CD14-positive monocyte (primary cell): ENCODE data around the gene KCNT2. TPM values are rescaled to one million over a fixed set of nuclear protein-coding genes. Genes with fewer than 3 reads are reported as not detected.

Experiments used
- DNase-seq, 3 donors: peaks; one replicate each; pipeline ENCODE4 v3.0.0-alpha.2; 2011 to 2022
- H2AFZ ChIP-seq: 2 replicates; pipeline ENCODE4 v1.6.0; 2012; ENCODE audit warnings: mild to moderate bottlenecking, low read depth, low read length, inconsistent platforms; ENCODE audit not compliant: insufficient read depth, poor library complexity, severe bottlenecking
- H3K27ac ChIP-seq, 2 donors: 1 replicate in 1 of 2; 2 replicates in 1 of 2; pipeline ENCODE4 v1.5.1; 2012 to 2013; ENCODE audit warnings: low read length in 2 of 2, control low read depth in 1 of 2, inconsistent platforms in 1 of 2, low read depth in 1 of 2, mild to moderate bottlenecking in 1 of 2
- H3K27me3 ChIP-seq, 2 donors: one replicate each; pipeline versions ENCODE4 v1.6.0 to v1.6.1; 2011 to 2013; ENCODE audit warnings: low read length in 2 of 2; ENCODE audit not compliant: control insufficient read depth in 2 of 2, insufficient read depth in 2 of 2
- H3K36me3 ChIP-seq, 2 donors: replicated peaks in 1 of 2; 1 replicate in 1 of 2; 2 replicates in 1 of 2; pipeline versions ENCODE4 v1.5.1 to v1.6.1; 2012 to 2013; ENCODE audit warnings: low read length in 2 of 2, control low read depth in 1 of 2, inconsistent platforms in 1 of 2, mild to moderate bottlenecking in 1 of 2; ENCODE audit not compliant: insufficient read depth in 2 of 2, control insufficient read depth in 1 of 2
- H3K4me1 ChIP-seq, 2 donors: 1 replicate in 1 of 2; 2 replicates in 1 of 2; pipeline versions ENCODE4 v1.5.1 to v1.6.1; 2012 to 2013; ENCODE audit warnings: low read length in 2 of 2, control low read depth in 1 of 2, inconsistent platforms in 1 of 2, mild to moderate bottlenecking in 1 of 2, moderate library complexity in 1 of 2; ENCODE audit not compliant: insufficient read depth in 2 of 2, control insufficient read depth in 1 of 2
- H3K4me2 ChIP-seq: replicated peaks from 2 replicates; pipeline ENCODE3; 2012; ENCODE audit warnings: low read length, moderate library complexity, mild to moderate bottlenecking; ENCODE audit not compliant: poor library complexity, severe bottlenecking; ENCODE audit errors: extremely low read depth
- H3K4me3 ChIP-seq, 3 experiments: fragments of 200-600 bp in 1 of 3; sonication (generic) in 1 of 3; replicated peaks in 1 of 3; 1 replicate in 2 of 3; 2 replicates in 1 of 3; pipeline ENCODE4 v1.5.1; 2011 to 2013; ENCODE audit warnings: low read length in 3 of 3, mild to moderate bottlenecking in 3 of 3, control low read depth in 2 of 3, low read depth in 2 of 3, inconsistent platforms in 1 of 3, moderate library complexity in 1 of 3
- H3K79me2 ChIP-seq: 2 replicates; pipeline ENCODE4 v1.6.0; 2012; ENCODE audit warnings: mild to moderate bottlenecking, control low read depth, inconsistent platforms, low read length, moderate library complexity; ENCODE audit not compliant: insufficient read depth
- H3K9ac ChIP-seq: 2 replicates; pipeline ENCODE4 v1.6.0; 2017; ENCODE audit warnings: low read length, mild to moderate bottlenecking; ENCODE audit not compliant: insufficient read depth, poor library complexity, severe bottlenecking
- H3K9me3 ChIP-seq, 2 donors: replicated peaks in 1 of 2; 1 replicate in 1 of 2; 2 replicates in 1 of 2; pipeline versions ENCODE4 v1.5.1 to v1.6.1; 2012 to 2013; ENCODE audit warnings: low read length in 2 of 2, control low read depth in 1 of 2; ENCODE audit not compliant: control insufficient read depth in 1 of 2, insufficient read depth in 1 of 2
- H4K20me1 ChIP-seq: 2 replicates; pipeline ENCODE4 v1.6.0; 2012; ENCODE audit warnings: mild to moderate bottlenecking, low read length, control low read depth, moderate library complexity; ENCODE audit not compliant: insufficient read depth
- H3K27ac Mint-ChIP-seq, 7 donors: one replicate each; pipeline ENCODE4 v1.8.0; 2020; ENCODE audit warnings: mild to moderate bottlenecking in 7 of 7, mixed read lengths in 7 of 7, moderate library complexity in 6 of 7, inconsistent platforms in 2 of 7
- H3K27me3 Mint-ChIP-seq, 3 donors: one replicate each; pipeline ENCODE4 v1.8.0; 2021 to 2022; ENCODE audit warnings: low read depth in 3 of 3, mild to moderate bottlenecking in 3 of 3, mixed read lengths in 3 of 3, moderate library complexity in 3 of 3, inconsistent platforms in 1 of 3
- H3K36me3 Mint-ChIP-seq, 2 donors: one replicate each; pipeline ENCODE4 v1.8.0; 2020; ENCODE audit warnings: mixed read lengths in 2 of 2, inconsistent platforms in 1 of 2, mild to moderate bottlenecking in 1 of 2
- H3K4me1 Mint-ChIP-seq: one replicate; pipeline ENCODE4 v1.8.0; 2020; ENCODE audit warnings: mild to moderate bottlenecking, mixed read lengths
- H3K4me3 Mint-ChIP-seq, 2 donors: one replicate each; pipeline ENCODE4 v1.8.0; 2020; ENCODE audit warnings: mild to moderate bottlenecking in 2 of 2, mixed read lengths in 2 of 2, moderate library complexity in 1 of 2
- H3K9me3 Mint-ChIP-seq, 7 donors: one replicate each; pipeline ENCODE4 v1.8.0; 2020 to 2022; ENCODE audit warnings: mixed read lengths in 7 of 7, mild to moderate bottlenecking in 6 of 7, moderate library complexity in 6 of 7, inconsistent platforms in 2 of 7
- CTCF ChIP-seq: fragments of 200-600 bp; IDR thresholded peaks from one replicate; pipeline ENCODE4 v1.8.0; 2022; ENCODE audit warnings: antibody characterized with exemption, mild to moderate bottlenecking
- WGBS: methylation state at CpG from one replicate; pipeline ENCODE4 v1.1.5; 2013; ENCODE audit warnings: missing lambda C conversion rate; ENCODE audit not compliant: insufficient coverage; 5-methylcytosine and 5-hydroxymethylcytosine counted together
- intact Hi-C, 2 donors: fragments of 100-400 bp; cut with micrococcal nuclease; formaldehyde crosslinking; loops; one replicate each; pipeline versions ENCODE4 v1.15.0 to v1.15.1; 2023
- polyA minus RNA-seq: library from RNA; depleted of rRNA, polyadenylated mRNA; stranded (reverse); fragments of >200 nt; gene quantifications from 2 replicates; pipeline ENCODE4 v1.2.3, GENCODE V29; 2012
- polyA plus RNA-seq, 3 donors: library from polyadenylated mRNA; depleted of rRNA in 1 of 3; unstranded in 2 of 3; stranded (reverse) in 1 of 3; fragments of 300-500 nt in 2 of 3; fragments of >200 nt in 1 of 3; fragmentation: Illumina TruSeq in 2 of 3; gene quantifications; 1 replicate in 2 of 3; 2 replicates in 1 of 3; pipeline ENCODE4 v1.2.3, GENCODE V29; 2012 to 2021
- total RNA-seq, 12 experiments: library from RNA in 1 of 12; stranded (reverse) in 1 of 12; fragments of 120-200 nt in 1 of 12; gene quantifications; one replicate each; pipeline ENCODE4 v1.2.4 and lab custom pipeline; 2013 to 2026; ENCODE audit warnings: mixed read lengths in 6 of 12, inconsistent platforms in 1 of 12

KCNT2 gene
- total RNA-seq (2013), result not detected
- not detected for polyA plus RNA-seq
- not detected in 2 replicates for polyA minus RNA-seq
- 0 to 5.9 (median 0.08) reads per million in 11 experiments for total RNA-seq (lab: John Stamatoyannopoulos, UW)

- H3K27me3 ChIP-seq, result peaks cover 18 to 31% of the 10 kb centered on the region in 2 donors
- 0% methylated on average over 33 of the region's 43 CpGs for WGBS
- H4K20me1 ChIP-seq, result no peaks in the 10 kb centered on the region
- intact Hi-C loops, result no loop called here
- peaks cover 26 to 32% (median 29%) of the 10 kb centered on the region in 3 donors for H3K27me3 Mint-ChIP-seq
- H3K4me1 Mint-ChIP-seq, result peaks cover 10% of the 10 kb centered on the region
- peak within 1 kb of the TSS; percentile 46 for H3K4me2 ChIP-seq
- no peaks in the 10 kb centered on the region for H3K79me2 ChIP-seq
- no peaks in the 10 kb centered on the region for H3K36me3 ChIP-seq
- peak within 1 kb of the TSS; percentile 1 for H3K9ac ChIP-seq
- DNase-seq, result no peak
- peaks cover 2 to 10% (median 3%) of the 10 kb centered on the region in 7 donors for H3K9me3 Mint-ChIP-seq
- peak within 1 kb of the TSS in 1 of 3 experiments; percentile 44 for H3K4me3 ChIP-seq
- peaks cover 3 to 10% of the 10 kb centered on the region in 2 donors for H3K4me1 ChIP-seq
- no peak within 1 kb of the TSS for H3K27ac ChIP-seq
- peak within 1 kb of the TSS; percentile 20 to 85 for H3K4me3 Mint-ChIP-seq
- H3K27ac Mint-ChIP-seq, result no peak within 1 kb of the TSS
- H3K9me3 ChIP-seq, result peaks cover 0 to 15% of the 10 kb centered on the region in 2 donors
- no peak for TF ChIP-seq CTCF
- no peaks in the 10 kb centered on the region for H3K36me3 Mint-ChIP-seq
- peak within 1 kb of the TSS; percentile 51 for H2AFZ ChIP-seq
Observed at GRCh38 chr1:196608390-196609369, at the start of gene KCNT2. Gene KCNT2, minus strand, starts transcription at chr1:196608440. Its CDS starts 131 bp downstream, at chr1:196608309.

- H3K79me2 ChIP-seq, result no peaks in the 10 kb centered on the region
- H2AFZ ChIP-seq, result no peak overlapping the region
- no peaks in the 10 kb centered on the region for H3K36me3 ChIP-seq
- Mint-ChIP-seq H3K36me3 (no peaks in the 10 kb centered on the region), H3K9me3 (no peaks in the 10 kb centered on the region), H3K27me3 (no peaks in the 10 kb centered on the region), H3K4me1 (peaks cover 15% of the 10 kb centered on the region), H3K27ac (no peak overlapping the region), H3K4me3 (no peak overlapping the region)
- no peak overlapping the region for H3K4me2 ChIP-seq
- WGBS, result 100% methylated on average over 1 of the region's 3 CpGs
- no peak overlapping the region for H3K27ac ChIP-seq
- intact Hi-C loops, result loop anchor here in 1 of 2 donors (5.0 kb wide), 1 partner anchor 508 kb away; no protein-coding TSS in a partner anchor
- H4K20me1 ChIP-seq, result no peaks in the 10 kb centered on the region
- H3K4me3 ChIP-seq, result no peak overlapping the region
- peaks cover 4 to 6% of the 10 kb centered on the region in 2 donors for H3K4me1 ChIP-seq
- no peaks in the 10 kb centered on the region for H3K9me3 ChIP-seq
- no peak overlapping the region for H3K9ac ChIP-seq
- TF ChIP-seq CTCF, result no peak
- no peaks in the 10 kb centered on the region for H3K27me3 ChIP-seq
- no peak for DNase-seq
Observed at GRCh38 chr1:196655494-196655893, 47.3 kb upstream of the KCNT2 start.
